Type B pancreatic cell (in vitro differentiated cells): ENCODE data around the gene BET1. TPM values are rescaled to one million over a fixed set of nuclear protein-coding genes. Genes with fewer than 3 reads are reported as not detected.

Experiments
- DNase-seq: peaks from one replicate; pipeline ENCODE4 v3.0.0; 2021; ENCODE audit warnings: mixed read lengths; ENCODE audit not compliant: unreplicated experiment; ENCODE audit errors: extremely low spot score
- H3K27ac Mint-ChIP-seq: 2 replicates; pipeline ENCODE4 v1.8.0; 2021; ENCODE audit warnings: mild to moderate bottlenecking, mixed read lengths
- H3K27me3 Mint-ChIP-seq: 2 replicates; pipeline ENCODE4 v1.8.0; 2021; ENCODE audit warnings: mixed read lengths
- H3K36me3 Mint-ChIP-seq: 2 replicates; pipeline ENCODE4 v1.8.0; 2021; ENCODE audit warnings: mixed read lengths
- H3K4me1 Mint-ChIP-seq: one replicate; pipeline ENCODE4 v1.8.0; 2021; ENCODE audit warnings: mixed read lengths; ENCODE audit not compliant: unreplicated experiment
- H3K4me3 Mint-ChIP-seq: 2 replicates; pipeline ENCODE4 v1.8.0; 2021; ENCODE audit warnings: mild to moderate bottlenecking, mixed read lengths
- H3K9me3 Mint-ChIP-seq: 2 replicates; pipeline ENCODE4 v1.8.0; 2021; ENCODE audit warnings: mixed read lengths
- CTCF ChIP-seq: fragments of 200-600 bp; sonication (generic); conservative IDR thresholded peaks from 2 replicates; pipeline ENCODE4 v1.5.0; 2021; ENCODE audit warnings: antibody characterized with exemption, mild to moderate bottlenecking
- total RNA-seq: library from RNA; stranded (reverse); gene quantifications from 2 replicates; pipeline ENCODE4 v1.2.1, GENCODE V29; 2021; ENCODE audit warnings: low replicate concordance

The BET1 gene
- total RNA-seq, 1 donor from 2014 or later = 25.9 TPM

- Mint-ChIP-seq H3K4me1 (no peaks in the 10 kb centered on the region), H3K36me3 (no peaks in the 10 kb centered on the region), H3K27me3 (no peaks in the 10 kb centered on the region), H3K27ac (no peak overlapping the region), H3K9me3 (no peaks in the 10 kb centered on the region), H3K4me3 (no peak overlapping the region)
- TF ChIP-seq CTCF = no peak
- DNase-seq = no peak
Observed at GRCh38 chr7:93985101-93985500, 19.1 kb downstream of the BET1 start.

GRCh38 chr7:93984024-93984423 is 20.1 kb downstream of the BET1 start:
- Mint-ChIP-seq H3K27ac (no peak overlapping the region), H3K9me3 (no peaks in the 10 kb centered on the region), H3K36me3 (no peaks in the 10 kb centered on the region), H3K4me3 (no peak overlapping the region), H3K27me3 (no peaks in the 10 kb centered on the region), H3K4me1 (no peaks in the 10 kb centered on the region)
- no peak for DNase-seq
- no peak for TF ChIP-seq CTCF

GRCh38 chr7:93981480-93981874 is 22.7 kb downstream of the BET1 start:
- DNase-seq = no peak
- Mint-ChIP-seq H3K4me3 (no peak overlapping the region), H3K9me3 (no peaks in the 10 kb centered on the region), H3K36me3 (no peaks in the 10 kb centered on the region), H3K27ac (no peak overlapping the region), H3K27me3 (no peaks in the 10 kb centered on the region), H3K4me1 (no peaks in the 10 kb centered on the region)
- TF ChIP-seq CTCF = no peak

- TF ChIP-seq CTCF = no peak
- DNase-seq = no peak
- no peak overlapping the region for H3K4me3 Mint-ChIP-seq
- H3K4me1 Mint-ChIP-seq = no peaks in the 10 kb centered on the region
- no peaks in the 10 kb centered on the region for H3K9me3 Mint-ChIP-seq
- no peaks in the 10 kb centered on the region for H3K27me3 Mint-ChIP-seq
- no peak overlapping the region for H3K27ac Mint-ChIP-seq
- no peaks in the 10 kb centered on the region for H3K36me3 Mint-ChIP-seq
Observed at GRCh38 chr7:93980744-93981479, 23.2 kb downstream of the BET1 start.

GRCh38 chr7:93977211-93977950 is 26.8 kb downstream of the BET1 start:
- H3K4me3 Mint-ChIP-seq = no peak overlapping the region
- TF ChIP-seq CTCF = no peak
- peaks cover 3% of the 10 kb centered on the region for H3K36me3 Mint-ChIP-seq
- no peak overlapping the region for H3K27ac Mint-ChIP-seq
- DNase-seq = no peak
- H3K27me3 Mint-ChIP-seq = no peaks in the 10 kb centered on the region
- no peaks in the 10 kb centered on the region for H3K9me3 Mint-ChIP-seq
- H3K4me1 Mint-ChIP-seq = no peaks in the 10 kb centered on the region
